GM19324 (cell line): ENCODE results near the gene L3MBTL4.
"Not testable (repeated sequence)": the region's sequence is repeated elsewhere in the genome, so short reads cannot be mapped to it uniquely, and the experiment has no call there.

Experiments used
- ATAC-seq: cut with Tn5 transposase; IDR thresholded peaks from one replicate; pipeline ENCODE4 v1.9.1; 2021; ENCODE audit warnings: mild to moderate bottlenecking, moderate library complexity; ENCODE audit not compliant: unreplicated experiment, low FRiP score

L3MBTL4 gene

DNA sequence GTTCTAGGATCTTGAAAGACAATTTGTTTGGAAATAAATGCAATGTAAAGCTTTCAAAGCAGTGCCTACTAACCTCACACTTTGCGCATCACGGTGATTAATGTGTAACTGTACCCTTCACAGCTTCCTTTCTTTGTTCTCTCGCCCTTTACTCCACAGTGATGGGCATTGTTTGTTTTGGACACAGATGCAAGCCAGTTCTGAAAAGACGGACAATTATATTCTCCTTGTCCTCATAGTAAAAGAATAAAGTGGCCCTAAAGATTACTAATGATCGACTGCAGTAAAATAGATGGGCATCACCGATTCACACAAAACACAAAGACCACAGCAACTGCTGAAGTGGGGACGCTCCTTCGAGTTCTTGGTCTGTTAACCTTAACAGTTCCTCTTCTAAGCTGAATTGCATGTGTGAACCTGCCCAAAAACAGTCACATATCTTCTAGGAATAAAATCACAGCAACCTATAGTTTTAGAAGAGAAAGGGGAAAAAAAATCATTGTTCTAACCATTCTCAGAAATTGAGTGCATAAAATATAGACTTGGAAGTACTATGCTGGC, 7.7 kb downstream of the L3MBTL4 start:
- no peak for ATAC-seq

DNA sequence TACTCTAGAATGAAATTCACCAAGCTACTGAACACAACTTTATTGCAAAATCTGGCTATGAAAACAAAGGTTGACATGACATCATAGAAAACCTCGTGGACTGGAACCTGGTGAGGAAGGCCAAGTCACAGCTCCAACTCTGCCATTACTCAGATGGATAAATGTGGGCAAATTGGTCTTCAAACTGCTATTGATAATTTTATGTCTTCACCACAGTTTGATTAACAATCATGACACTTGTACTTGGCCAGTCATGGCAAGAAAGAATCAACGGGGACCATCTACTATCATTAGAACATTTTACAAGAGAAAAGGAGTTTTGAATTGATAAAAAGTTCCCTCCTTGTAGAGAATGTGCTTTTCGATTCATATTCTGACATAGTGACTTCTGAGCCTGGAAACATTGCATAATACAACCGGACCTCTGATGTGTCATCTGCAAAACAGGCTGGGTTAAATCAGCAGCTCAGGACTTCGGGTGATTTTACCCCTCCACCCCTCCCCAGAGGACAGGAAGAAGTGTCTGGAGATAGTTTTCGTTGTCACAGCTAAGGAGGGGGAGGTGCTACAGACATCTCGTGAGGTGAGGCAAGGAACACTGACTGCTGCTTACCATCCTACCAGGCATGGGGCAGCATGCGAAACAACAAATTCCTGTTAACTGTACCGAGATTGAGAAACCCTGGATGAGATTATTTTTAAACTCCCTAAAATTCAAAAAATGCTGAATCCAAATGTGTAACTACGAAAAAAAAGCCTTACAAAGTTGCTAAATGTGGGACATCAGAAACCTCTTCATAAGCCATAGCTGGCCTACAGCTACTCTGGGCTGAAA, 8.4 kb downstream of the L3MBTL4 start:
- no peak for ATAC-seq

DNA sequence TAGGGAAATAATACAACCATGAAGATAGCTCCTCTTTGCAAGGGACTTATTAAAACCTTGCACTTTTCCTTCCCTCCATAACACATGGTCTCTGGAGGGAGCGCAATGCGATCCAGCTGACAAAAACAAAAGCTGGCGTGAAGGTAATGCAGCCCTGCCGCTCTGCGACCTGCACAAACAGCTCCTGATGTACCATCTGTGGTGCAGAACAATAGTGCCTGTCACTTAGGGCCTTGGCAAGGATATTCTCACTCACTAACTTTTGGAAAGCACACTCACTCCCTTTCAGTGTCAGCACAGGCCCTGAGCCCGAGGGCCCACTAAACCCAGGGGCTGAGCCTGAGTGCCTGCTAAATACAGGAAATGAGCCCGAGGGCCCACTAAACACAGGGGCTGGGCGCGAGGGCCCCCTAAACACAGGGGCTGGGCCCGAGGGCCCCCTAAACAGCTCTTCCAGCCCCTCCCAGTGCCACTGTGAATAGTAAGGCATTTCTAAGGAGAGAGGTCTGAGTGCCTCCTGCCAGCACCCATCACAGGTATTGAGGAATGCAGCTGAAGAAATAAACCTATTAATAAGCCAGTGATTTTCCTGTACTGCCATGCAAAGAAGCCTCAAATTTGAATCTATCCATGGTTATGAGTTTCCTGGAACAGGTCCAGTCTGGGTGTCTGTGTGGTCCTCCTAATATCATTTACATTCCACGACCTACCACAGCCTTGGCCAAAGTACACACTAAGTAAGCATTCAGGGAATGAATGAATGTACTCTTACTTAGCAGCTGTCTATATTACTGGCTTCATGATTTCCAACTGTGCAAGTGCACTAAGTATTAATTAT, 9.3 kb downstream of the L3MBTL4 start:
- ATAC-seq: no peak

DNA sequence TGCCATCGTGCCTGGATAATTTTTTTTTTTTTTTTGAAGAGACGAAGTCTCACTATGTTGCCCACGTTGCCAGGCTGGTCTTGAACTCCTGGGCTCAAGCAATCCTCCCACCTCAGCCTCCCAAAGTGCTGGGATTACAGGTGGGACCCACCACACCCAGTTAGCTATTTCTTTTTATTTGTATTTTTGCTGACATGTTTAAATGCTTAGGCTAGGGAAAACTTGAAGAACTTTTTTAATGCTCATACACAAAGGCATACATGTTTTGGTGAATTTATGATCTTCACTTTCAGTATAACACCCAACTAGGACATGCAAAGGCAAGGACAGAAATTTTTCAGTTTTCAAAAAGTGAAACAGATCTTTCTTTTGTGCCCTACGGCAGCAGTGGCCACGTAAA, 9.9 kb downstream of the L3MBTL4 start:
- no peak for ATAC-seq

DNA sequence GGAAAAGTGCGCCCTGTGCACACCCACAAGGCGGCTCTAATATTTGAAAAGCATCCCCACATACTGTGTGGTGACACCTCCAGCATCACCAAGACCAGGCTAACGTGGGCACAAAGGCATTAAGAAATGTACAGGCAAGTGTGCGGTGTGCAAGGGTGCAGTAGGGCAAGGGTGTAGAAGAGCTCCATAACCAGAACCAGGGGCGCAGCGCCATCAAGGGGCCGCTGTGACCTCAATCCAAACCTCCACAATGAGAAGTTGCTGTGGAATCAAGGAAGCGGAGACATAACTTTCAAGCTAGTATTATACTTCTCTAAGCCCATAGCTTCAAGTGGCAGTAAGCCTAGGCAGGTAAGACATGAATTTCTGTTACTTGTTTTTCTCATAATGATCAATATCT, 13.0 kb downstream of the L3MBTL4 start:
- no peak for ATAC-seq

DNA sequence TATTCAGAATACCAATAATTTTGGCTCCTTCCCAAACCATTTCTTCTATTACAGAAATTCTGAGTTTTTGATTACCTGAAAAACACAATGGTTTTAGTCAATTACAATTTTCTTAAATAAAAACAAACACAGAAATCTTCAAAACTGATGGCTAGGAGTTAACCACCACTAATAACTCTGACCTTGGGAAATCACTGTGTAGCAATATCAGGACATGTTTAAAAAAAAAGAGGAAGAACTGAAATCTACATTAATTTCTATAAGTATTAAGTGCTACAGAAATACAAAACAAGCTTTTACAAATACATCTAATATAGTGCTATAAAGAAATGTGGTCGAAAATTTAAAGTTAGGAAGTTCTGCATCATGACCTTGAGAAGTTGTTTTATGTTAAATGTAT, 14.9 kb downstream of the L3MBTL4 start:
- no peak for ATAC-seq

DNA sequence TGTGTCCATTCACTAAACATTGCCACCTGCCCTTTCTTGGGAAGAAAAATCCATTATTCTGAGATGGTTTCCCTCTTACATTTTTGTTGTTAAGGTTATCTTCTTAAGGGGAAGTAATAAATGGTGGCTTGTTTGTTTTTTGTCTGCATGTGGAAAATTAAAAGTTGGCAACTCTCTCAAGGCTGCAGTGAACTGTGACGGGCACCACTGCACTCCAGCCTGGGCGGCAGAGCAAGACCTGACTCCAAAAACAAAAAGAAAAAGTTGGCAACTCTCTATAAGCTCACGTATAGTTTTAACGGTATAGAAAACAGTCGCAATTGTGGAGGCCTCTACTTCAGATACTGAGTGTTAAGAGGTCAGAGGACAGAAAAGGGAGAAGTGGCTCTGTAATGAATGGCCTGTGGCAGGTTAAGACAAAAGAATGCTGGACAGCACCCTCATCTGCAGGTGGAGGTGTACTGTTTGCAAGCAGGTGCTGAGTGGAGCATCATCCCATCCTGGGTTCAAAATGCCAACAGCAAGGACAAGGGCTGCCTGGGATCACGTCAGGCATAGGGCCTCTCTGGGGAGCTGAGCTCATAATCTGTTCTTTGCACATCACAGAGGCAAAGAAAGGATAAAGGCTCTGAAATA, 16.7 kb downstream of the L3MBTL4 start:
- no peak for ATAC-seq

DNA sequence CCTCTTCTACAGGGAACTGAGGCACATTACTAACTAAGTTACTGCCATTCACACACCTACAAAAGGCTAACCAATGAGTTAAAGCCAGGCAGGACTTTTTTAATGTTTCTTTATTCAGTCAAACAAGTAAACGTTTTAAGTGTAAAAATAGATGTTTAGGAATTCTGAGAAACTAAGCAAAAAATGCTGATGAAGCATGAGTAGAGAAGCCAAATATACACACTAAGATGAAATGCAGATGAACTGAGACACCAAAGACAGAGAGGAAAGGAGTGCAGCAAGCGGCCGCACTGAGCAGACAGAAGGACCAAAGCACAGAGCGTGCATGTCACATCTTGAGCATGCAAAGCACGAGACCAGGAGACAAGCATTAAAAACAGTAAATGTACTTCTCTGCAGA, 17.9 kb downstream of the L3MBTL4 start:
- no peak for ATAC-seq

DNA sequence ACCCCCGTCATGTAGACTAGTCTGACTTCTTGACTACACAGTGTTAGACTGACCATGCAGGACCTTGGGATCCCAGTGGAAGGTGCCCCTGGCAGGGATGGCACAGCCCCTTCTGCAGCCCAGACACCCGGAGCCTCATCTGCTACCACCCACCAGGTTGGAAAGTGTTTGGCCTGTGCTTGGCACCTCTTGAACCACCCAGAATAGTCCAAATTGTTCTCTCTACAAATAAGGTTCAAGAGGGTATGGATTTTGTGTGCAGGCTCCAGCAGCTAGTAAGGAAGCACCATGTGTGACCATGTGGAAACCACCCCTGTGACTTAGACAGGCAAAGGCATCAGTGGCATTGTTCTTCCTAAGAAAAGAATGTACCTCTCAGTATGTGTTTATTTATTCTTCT, 18.4 kb downstream of the L3MBTL4 start:
- no peak for ATAC-seq

DNA sequence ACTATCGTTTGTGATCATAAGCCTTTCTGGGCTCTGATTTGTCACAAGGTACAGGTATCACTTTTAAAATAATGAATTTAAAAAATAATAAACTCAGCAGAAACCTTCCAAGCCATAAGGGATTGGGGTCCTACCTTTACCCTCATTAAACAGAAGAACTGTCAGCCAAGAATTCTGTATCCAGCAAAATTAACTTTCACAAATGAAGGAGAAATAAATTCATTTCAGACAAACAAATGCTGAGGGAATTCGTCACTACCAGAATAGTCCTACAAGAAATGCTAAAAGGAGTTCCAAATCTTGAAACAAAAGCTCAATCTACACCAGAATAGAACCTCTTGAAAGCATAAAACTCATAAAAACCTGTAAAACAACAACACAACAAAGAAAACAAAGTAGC, 25.7 kb downstream of the L3MBTL4 start:
- no peak for ATAC-seq

DNA sequence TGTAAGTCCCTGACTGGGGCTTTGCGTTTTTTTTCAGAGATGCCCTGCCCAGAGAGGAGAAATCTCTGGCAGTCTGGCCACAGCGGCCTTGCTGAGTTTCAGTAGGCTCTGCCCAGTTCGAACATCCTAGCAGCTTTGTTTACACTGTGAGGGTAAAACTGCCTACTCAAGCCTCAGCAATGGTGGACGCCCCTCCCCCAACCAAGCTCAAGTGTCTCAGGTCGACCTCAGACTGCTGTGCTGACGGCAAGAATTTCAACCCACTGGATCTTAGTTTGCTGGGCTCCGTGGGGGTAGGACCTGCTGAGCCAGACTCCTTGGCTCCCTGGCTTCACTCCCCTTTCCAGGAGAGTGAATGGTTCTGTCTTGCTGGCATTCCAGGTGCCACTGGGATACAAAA, 31.7 kb downstream of the L3MBTL4 start:
- no peak for ATAC-seq

DNA sequence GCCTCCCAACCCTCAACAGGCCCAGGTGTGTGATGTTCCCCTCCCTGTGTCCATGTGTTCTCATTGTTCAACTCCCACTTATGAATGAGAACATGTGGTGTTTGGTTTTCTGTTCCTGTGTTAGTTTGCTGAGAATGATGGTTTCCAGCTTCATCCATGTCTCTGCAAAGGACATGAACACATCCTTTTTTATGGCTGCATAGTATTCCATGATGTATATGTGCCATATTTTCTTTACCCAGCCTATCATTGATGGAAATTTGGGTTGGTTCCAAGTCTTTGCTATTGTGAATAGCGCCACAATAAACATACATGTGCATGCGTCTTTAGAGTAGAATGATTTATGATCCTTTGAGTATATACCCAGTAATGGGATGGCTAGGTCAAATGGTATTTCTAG, 37.2 kb downstream of the L3MBTL4 start:
- not testable (repeated sequence) for ATAC-seq

DNA sequence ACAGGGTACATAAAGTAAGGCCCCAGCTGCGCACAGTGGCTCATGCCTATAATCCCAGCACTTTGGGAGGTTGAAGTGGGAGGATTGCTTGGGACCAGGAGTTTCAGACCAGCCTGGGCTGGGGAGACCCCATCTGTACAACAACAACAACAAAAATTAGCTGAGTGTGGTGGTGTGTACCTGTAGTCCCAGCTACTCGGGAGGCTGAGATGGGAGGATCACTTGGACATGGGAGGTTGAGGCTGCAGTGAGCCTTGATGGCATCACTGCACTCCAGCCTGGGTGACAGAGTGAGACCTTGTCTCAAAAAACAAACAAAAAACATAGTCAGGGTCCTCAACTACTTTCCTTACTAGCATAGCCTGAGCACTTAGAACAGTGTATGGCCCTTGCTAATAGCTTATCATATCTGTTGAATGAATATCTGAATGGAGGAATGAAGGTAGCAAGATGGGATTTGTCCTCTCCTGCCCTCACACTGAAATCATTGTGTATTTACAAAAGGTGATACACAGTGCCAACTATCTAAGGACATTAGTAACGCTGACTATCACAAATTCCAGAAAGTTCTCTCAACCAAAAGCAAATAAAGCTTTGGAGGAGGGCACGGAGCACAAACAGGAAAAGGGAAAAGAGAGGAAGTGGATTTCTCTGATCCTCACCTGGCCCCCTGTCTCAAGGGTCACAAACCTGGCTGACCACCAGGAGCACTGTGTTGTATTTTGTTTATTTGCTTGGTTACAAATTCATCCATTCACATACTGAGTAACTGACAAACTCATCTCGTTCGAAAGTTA, 38.1 kb downstream of the L3MBTL4 start:
- ATAC-seq: no peak

DNA sequence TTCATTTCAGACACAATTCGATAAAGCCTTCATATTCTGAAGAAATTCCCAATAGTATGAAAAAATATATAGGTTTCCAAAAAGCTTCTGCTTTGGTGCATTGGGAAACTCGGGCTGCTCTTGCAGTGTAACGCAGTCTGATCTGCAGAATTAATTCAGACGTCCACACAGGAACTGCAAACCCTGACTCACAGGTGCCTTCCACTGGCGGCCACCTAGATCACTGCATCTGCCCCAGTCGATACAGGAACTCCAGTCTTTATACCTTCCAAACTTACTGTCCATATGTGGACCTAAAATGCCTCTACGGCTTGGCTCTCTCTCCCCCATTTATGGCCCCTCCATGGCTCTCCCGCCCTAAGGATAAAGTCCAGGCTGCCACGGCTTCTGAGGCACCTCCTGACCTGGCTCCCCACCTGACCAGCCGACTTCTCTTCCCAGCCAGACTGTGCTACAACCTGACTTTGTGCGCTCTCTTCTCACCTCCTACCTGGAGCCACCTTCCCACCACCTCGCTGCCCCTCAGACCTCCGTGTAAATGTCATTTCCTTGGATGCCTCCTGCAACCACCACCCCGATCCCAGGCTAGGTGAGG, 39.7 kb downstream of the L3MBTL4 start:
- no peak for ATAC-seq

DNA sequence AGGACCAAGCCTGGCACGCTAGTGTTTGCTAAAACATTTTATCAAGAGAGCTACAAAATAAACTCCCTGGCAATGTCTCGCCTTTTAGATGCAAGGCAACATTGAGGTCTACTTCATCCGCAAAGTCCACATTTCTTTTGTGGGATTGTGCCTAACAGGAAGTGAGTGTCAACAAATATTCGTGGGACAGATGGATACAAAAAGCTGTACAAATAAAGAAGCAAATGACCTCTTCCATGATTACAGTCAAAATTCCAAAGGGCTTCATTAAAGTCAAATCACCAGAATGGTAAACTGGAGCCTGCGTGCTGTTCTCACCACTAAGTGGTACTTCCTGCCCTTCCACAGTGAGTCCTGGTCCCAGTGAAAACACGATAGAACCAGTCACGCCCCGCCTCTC, 40.4 kb downstream of the L3MBTL4 start:
- no peak for ATAC-seq

DNA sequence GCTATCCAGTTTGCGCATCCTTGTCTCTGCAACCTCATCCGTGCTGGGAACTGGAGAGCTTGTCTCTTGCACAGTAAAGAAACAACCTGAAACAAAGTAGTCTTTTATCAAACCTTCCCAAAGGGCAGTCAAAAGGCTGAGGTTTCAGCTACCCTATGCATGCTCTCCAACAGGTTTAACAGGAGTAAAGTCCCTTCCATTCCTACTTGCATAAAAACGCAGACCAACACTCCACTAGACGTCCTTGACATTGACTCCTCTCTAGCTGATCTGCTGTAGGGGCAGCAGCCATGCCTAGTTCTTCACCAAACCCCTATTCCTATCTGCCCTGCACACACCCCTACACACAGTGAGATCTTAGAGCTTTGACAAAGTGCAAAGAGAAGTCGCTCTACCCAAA, 41.5 kb downstream of the L3MBTL4 start:
- ATAC-seq: no peak

DNA sequence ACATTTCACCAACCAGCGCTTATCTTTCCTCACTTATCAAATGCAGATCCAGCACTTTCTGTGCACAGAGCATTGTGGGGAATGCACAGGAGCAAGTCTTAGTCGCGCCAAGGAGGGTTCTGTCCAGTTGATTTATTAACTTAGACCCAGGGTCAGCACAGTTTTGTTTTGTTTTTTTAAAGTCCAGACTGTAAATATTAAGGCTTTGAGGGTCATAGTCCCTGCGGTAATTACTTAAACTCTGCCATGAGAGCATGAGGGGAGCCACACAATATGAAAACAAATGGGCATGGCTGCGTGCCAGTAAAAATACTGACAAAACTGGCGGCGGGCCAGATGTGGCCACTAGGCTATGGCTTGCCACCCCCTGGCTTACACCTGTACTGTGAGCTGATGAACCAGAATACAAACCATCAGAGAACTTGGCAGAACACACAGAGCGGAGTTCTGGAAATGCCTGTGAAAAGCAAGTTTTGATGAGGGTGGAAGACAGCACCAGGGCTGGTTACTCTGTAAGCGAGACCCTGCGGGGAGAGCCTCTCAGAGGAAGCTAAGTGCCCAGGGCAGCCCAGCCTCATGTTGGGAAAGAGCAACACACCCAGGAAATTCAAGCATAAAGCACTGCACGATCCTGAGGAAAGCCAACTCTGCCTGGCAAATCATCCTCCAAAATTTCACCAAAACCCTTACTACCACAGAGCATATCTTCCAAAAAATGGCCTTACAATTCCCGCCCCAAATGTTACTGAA, 43.6 kb downstream of the L3MBTL4 start:
- ATAC-seq: no peak

DNA sequence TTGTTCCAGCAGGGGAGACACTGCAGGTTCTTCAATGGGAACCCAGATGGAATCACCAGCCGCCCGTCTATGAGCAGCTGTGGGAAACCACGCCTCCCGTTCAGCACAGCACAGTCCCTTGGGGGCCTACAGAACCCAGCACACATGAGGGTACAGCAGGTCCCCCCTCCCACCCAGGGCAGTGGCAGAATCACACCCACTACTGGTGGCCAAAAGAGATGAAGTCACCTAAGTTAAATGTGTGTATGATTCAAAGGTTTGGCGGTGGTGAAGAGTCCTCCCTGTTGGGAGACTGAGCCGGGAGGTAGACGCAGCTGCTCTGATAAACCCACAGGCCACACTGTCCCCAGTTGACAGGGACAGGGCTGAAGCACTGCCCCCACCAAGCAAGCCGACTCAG, 44.3 kb downstream of the L3MBTL4 start:
- ATAC-seq: no peak

DNA sequence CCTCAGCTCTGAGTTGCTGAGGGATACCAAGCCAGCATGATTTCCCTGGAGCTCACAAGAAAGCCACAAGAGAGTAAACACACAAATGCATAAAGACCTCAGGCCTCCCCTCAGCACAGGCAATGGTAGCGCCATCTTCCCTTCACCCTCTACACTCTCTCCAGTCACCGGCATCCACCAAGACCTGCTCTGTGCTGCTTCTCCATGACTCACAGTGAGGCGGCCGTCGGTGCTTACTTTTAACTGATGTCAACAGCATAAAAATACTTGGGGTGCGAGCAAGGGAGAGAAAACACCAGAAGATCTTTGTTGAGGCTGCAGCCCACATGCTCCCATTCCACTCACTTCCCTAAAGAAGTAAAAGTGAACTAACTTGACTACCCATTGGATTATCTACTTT, 46.7 kb downstream of the L3MBTL4 start:
- ATAC-seq: no peak
